DOHH2 (cell line): ENCODE results near the gene PHC3.

Experiments used
- H3F3A ChIP-seq: fragments of 200-600 bp; sonication (generic), shearing (Covaris generic); 2 replicates; pipeline ENCODE4 v1.6.0; 2016; ENCODE audit warnings: antibody characterized with exemption, mild to moderate bottlenecking; ENCODE audit not compliant: control insufficient read depth, insufficient read depth
- H3K27ac ChIP-seq: fragments of 200-600 bp; sonication (generic); 2 replicates; pipeline ENCODE4 v1.5.1; 2014; ENCODE audit warnings: low read depth, mild to moderate bottlenecking, low read length, moderate library complexity
- H3K27me3 ChIP-seq: fragments of 200-600 bp; sonication (generic); 2 replicates; pipeline ENCODE4 v1.6.1; 2014; ENCODE audit warnings: mild to moderate bottlenecking, low read length, mixed read lengths; ENCODE audit not compliant: control insufficient read depth
- H3K36me3 ChIP-seq: fragments of 200-600 bp; sonication (generic); 2 replicates; pipeline ENCODE4 v1.6.1; 2014; ENCODE audit warnings: mild to moderate bottlenecking, low read length, moderate library complexity, mixed read lengths; ENCODE audit not compliant: control insufficient read depth
- H3K4me1 ChIP-seq: fragments of 200-600 bp; sonication (generic); 2 replicates; pipeline ENCODE4 v1.6.1; 2014; ENCODE audit warnings: mild to moderate bottlenecking, low read length, mixed read lengths; ENCODE audit not compliant: control insufficient read depth
- H3K4me2 ChIP-seq: fragments of 200-600 bp; sonication (generic); 2 replicates; pipeline ENCODE4 v1.6.0; 2014; ENCODE audit warnings: mild to moderate bottlenecking, low read length, moderate library complexity
- H3K4me3 ChIP-seq: fragments of 200-600 bp; sonication (generic); 2 replicates; pipeline ENCODE4 v1.5.1; 2014; ENCODE audit warnings: mild to moderate bottlenecking, low read length, mixed read lengths
- H3K79me2 ChIP-seq: fragments of 200-600 bp; sonication (generic); 2 replicates; pipeline ENCODE4 v1.6.1; 2014; ENCODE audit warnings: mild to moderate bottlenecking, low read length, mixed read lengths; ENCODE audit not compliant: control insufficient read depth
- H3K9me2 ChIP-seq: fragments of 200-600 bp; sonication (generic); replicated peaks from 2 replicates; pipeline ENCODE4 v1.6.1; 2014; ENCODE audit warnings: mild to moderate bottlenecking, low read length, mixed read lengths; ENCODE audit not compliant: control insufficient read depth
- H3K9me3 ChIP-seq: fragments of 200-600 bp; sonication (generic); 2 replicates; pipeline ENCODE4 v1.6.1; 2014; ENCODE audit warnings: antibody characterized with exemption, low read length, mixed read lengths; ENCODE audit not compliant: control insufficient read depth, insufficient read depth
- H4K20me1 ChIP-seq: fragments of 200-600 bp; sonication (generic); 2 replicates; pipeline ENCODE4 v1.6.0; 2014; ENCODE audit warnings: low read depth, mild to moderate bottlenecking, antibody characterized with exemption, low read length, moderate library complexity; ENCODE audit not compliant: control insufficient read depth, insufficient read depth
- EZH2phosphoT487 ChIP-seq: fragments of 200-600 bp; sonication (generic); IDR thresholded peaks from 2 replicates; pipeline ENCODE4 v1.6.1; 2017; ENCODE audit warnings: borderline replicate concordance, mild to moderate bottlenecking, antibody characterized with exemption, low read length, moderate library complexity, mixed read lengths
- TF ChIP-seq, protein P1 (sequence below): fragments of 200-600 bp; sonication (generic); IDR thresholded peaks from one replicate; pipeline ENCODE4 v1.5.1; 2014; ENCODE audit warnings: antibody characterized with exemption, mild to moderate bottlenecking, low read depth, low read length; ENCODE audit not compliant: poor library complexity, severe bottlenecking

The PHC3 gene

DNA sequence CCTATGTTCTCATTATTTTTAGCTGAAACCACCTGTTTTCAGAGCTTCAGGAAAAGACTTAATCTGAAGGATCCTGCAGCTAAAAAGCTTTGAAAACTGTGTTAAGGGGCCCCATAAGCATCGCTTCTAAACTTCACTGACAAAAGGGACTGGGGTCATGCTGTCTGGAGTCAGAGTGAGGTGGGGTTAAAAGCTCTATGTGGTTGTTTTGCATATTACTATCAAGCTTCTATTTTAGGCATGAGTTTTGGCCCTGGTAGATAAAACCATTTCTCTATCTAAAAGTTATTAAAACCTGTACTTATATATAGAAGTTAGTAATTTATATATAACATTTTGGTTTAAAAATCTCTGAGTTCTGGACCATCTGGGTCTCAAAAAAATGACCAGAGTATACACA lies 98.2 kb downstream of the PHC3 start:
- Histone ChIP-seq H3K4me2 (no peak overlapping the region), H3K4me1 (peaks cover 21% of the 10 kb centered on the region), H3K4me3 (no peak overlapping the region), H4K20me1 (no peaks in the 10 kb centered on the region), H3K9me3 (no peaks in the 10 kb centered on the region), H3K9me2 (no peaks in the 10 kb centered on the region), H3K36me3 (peaks cover 36% of the 10 kb centered on the region), H3K27me3 (no peaks in the 10 kb centered on the region), H3K27ac (no peak overlapping the region), H3F3A (no peaks in the 10 kb centered on the region), H3K79me2 (no peaks in the 10 kb centered on the region)
- TF ChIP-seq, protein P1, sequence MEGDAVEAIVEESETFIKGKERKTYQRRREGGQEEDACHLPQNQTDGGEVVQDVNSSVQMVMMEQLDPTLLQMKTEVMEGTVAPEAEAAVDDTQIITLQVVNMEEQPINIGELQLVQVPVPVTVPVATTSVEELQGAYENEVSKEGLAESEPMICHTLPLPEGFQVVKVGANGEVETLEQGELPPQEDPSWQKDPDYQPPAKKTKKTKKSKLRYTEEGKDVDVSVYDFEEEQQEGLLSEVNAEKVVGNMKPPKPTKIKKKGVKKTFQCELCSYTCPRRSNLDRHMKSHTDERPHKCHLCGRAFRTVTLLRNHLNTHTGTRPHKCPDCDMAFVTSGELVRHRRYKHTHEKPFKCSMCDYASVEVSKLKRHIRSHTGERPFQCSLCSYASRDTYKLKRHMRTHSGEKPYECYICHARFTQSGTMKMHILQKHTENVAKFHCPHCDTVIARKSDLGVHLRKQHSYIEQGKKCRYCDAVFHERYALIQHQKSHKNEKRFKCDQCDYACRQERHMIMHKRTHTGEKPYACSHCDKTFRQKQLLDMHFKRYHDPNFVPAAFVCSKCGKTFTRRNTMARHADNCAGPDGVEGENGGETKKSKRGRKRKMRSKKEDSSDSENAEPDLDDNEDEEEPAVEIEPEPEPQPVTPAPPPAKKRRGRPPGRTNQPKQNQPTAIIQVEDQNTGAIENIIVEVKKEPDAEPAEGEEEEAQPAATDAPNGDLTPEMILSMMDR, result no peak
- no peak for TF ChIP-seq EZH2phosphoT487

DNA sequence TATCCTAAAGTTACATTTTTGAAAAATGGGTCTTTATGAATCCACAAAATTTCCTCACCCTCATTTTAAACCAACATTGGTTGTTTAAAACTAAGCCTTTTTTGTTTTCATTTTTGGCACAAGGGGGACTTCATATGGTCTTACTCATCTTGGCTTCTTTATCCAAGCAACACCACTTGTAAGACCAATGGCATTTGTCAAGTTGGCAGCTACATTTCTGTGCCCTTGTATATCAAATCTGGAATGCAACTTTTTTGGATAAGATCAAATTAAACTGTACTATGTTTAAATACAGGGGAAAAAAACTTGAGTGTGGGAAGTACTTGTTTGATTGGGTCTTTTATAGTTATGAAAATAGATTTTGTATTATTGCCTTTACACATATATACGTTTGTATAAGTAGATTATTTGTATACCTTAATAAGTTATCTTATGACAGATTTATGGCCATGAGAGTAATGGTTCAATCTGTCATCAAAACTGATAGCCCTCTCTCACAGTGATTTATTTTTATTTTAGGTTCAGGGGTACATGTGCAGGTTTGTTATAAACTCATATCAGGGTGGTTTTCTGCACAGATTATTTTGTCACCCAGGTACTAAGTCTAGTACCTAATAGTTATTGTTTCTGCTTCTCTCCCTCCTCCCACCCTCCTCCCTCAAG lies 100.3 kb downstream of the PHC3 start:
- Histone ChIP-seq H3K27me3 (no peaks in the 10 kb centered on the region), H4K20me1 (no peaks in the 10 kb centered on the region), H3K9me3 (no peaks in the 10 kb centered on the region), H3K27ac (no peak overlapping the region), H3K4me1 (peaks cover 21% of the 10 kb centered on the region), H3K36me3 (peaks cover 33% of the 10 kb centered on the region), H3K4me3 (no peak overlapping the region), H3K4me2 (no peak overlapping the region), H3K9me2 (no peaks in the 10 kb centered on the region), H3F3A (no peaks in the 10 kb centered on the region), H3K79me2 (no peaks in the 10 kb centered on the region)
- TF ChIP-seq EZH2phosphoT487, result no peak
- TF ChIP-seq, protein P1, result no peak

DNA sequence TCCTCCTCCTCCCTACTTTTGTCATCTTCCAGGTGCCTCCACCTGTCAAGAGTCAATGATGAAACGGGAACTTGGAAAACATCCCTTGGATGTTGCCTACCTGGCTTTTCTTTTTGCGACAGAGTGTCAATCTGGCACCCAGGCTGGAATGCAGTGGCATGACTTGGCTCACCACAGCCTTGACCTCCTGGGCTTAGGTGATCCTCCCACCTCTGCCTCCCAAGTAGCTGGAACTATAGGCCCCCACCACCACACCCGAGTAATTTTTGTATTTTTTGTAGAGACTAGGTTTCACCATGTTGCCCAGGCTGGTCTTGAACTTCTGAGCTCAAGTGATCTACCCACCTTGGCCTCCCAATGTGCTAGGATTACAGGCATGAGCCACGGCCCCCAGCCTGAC lies 100.9 kb downstream of the PHC3 start:
- no peaks in the 10 kb centered on the region for H3F3A ChIP-seq
- no peak overlapping the region for H3K4me2 ChIP-seq
- H4K20me1 ChIP-seq, result no peaks in the 10 kb centered on the region
- peaks cover 20% of the 10 kb centered on the region for H3K4me1 ChIP-seq
- no peaks in the 10 kb centered on the region for H3K9me2 ChIP-seq
- TF ChIP-seq, protein P1, result no peak
- no peak for TF ChIP-seq EZH2phosphoT487
- peaks cover 27% of the 10 kb centered on the region for H3K36me3 ChIP-seq
- H3K27ac ChIP-seq, result no peak overlapping the region
- no peaks in the 10 kb centered on the region for H3K9me3 ChIP-seq
- no peaks in the 10 kb centered on the region for H3K79me2 ChIP-seq
- H3K4me3 ChIP-seq, result no peak overlapping the region
- H3K27me3 ChIP-seq, result no peaks in the 10 kb centered on the region
